ENCODE results near the gene WDR7.

- no peak for TF ChIP-seq CTCF (IDR thresholded peaks at IDR 0.05; ENCODE audit: low read length)
- no peak for TF ChIP-seq EZH2 (optimal IDR thresholded peaks at IDR 0.05; ENCODE audit: low read depth, low read length)
- TF ChIP-seq EZH2phosphoT487 (IDR thresholded peaks at IDR 0.05; ENCODE audit: low read length), result no peak
These were observed 256.6 kb downstream of the WDR7 start for GRCh38 chr18:56907771-56908170.
